Vagina (tissue), 2 donors: Measurements from ENCODE around the gene LRRC73.
"Not testable (repeated sequence)": the region's sequence is repeated elsewhere in the genome, so short reads cannot be mapped to it uniquely, and the experiment has no call there.

Experiments used
- POLR2AphosphoS5 ChIP-seq, 2 donors: sonication (generic); formaldehyde crosslinking; IDR thresholded peaks; one replicate each; pipeline ENCODE4 v1.9.0; 2017; ENCODE audit warnings: antibody characterized with exemption in 2 of 2, mild to moderate bottlenecking in 2 of 2, low read depth in 1 of 2; ENCODE audit not compliant: insufficient read depth in 1 of 2
- TF ChIP-seq, protein P1 (sequence below), 3 experiments: fragments of 450-650 bp in 2 of 3; fragments of 200-600 bp in 1 of 3; sonication (generic) in 1 of 3; IDR thresholded peaks; one replicate each; pipeline ENCODE4 v1.5.1; 2017 to 2019; ENCODE audit warnings: antibody characterized with exemption in 3 of 3, mild to moderate bottlenecking in 2 of 3, moderate library complexity in 2 of 3

DNA sequence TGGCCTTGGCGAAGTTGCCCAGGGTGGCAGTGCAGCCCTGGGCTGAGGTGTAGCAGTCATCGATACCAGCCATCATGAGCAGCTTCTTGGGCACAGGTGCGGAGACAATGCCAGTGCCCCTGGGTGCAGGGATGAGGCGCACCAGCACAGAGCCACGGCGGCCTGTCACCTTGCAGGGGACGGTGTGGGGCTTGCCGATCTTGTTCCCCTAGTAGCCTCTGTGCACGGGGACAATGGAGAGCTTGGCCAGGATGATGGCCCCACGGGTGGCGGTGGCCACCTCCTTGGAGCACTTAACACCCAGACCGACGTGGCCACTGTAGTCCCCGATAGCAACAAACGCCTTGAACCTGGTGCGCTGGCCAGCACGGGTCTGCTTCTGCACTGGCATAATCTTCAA is 28.8 kb upstream of the LRRC73 start:
- TF ChIP-seq, protein P1, sequence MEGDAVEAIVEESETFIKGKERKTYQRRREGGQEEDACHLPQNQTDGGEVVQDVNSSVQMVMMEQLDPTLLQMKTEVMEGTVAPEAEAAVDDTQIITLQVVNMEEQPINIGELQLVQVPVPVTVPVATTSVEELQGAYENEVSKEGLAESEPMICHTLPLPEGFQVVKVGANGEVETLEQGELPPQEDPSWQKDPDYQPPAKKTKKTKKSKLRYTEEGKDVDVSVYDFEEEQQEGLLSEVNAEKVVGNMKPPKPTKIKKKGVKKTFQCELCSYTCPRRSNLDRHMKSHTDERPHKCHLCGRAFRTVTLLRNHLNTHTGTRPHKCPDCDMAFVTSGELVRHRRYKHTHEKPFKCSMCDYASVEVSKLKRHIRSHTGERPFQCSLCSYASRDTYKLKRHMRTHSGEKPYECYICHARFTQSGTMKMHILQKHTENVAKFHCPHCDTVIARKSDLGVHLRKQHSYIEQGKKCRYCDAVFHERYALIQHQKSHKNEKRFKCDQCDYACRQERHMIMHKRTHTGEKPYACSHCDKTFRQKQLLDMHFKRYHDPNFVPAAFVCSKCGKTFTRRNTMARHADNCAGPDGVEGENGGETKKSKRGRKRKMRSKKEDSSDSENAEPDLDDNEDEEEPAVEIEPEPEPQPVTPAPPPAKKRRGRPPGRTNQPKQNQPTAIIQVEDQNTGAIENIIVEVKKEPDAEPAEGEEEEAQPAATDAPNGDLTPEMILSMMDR (IDR thresholded peaks at IDR 0.05): not testable (repeated sequence)
- TF ChIP-seq POLR2AphosphoS5 (IDR thresholded peaks at IDR 0.05; ENCODE audit: insufficient read depth in 1 of 2, low read depth in 1 of 2): not testable (repeated sequence)
